Left renal cortex interstitium (tissue), 4 donors: ENCODE results near the gene CLIC4. TPM values are rescaled to one million over a fixed set of nuclear protein-coding genes. Genes with fewer than 3 reads are reported as not detected.
"Not testable (repeated sequence)": the region's sequence is repeated elsewhere in the genome, so short reads cannot be mapped to it uniquely, and the experiment has no call there.

Experiments used
- DNase-seq, 4 donors: peaks; one replicate each; pipeline ENCODE4 v3.0.0-alpha.2; 2013; ENCODE audit warnings: low read depth in 4 of 4, low spot score in 2 of 4, missing footprints in 1 of 4
- polyA plus RNA-seq, 4 donors: library from polyadenylated mRNA; unstranded; fragments of 120-200 nt; gene quantifications; one replicate each; pipeline ENCODE4 v1.2.1, GENCODE V29; 2013; ENCODE audit not compliant: insufficient read length in 4 of 4

The CLIC4 gene
- polyA plus RNA-seq, 4 donors, result 156 to 191 (median 179) TPM

DNA sequence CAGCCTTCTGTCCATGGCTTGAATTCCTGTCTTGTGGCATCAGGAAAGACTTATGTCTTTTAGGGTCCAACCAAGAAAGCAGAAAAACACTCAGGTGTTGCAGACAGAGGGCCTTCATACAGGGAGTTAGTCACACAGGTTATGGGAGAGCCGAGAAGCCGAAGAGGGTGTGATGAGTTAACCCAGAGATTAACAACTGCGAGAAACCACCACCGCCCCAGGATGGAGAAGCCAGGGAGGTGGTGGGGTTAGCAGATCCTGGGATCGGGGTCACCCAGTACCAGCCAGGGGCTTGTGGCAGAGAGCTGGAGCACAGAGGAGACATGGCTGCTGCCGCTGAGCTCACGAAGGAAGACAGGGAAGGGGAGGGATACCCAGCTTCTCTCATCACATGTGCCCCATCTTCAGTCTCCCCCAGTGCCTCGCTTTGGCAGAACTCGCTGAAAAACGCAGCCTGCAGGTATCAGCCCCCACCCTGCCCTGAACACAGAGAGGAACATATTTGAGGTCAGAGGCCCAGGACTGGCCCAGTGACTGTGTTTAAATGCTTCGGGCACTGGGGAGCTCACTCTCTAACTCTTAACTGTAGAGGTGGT, 126.2 kb downstream of the CLIC4 start:
- DNase-seq, result no peak

DNA sequence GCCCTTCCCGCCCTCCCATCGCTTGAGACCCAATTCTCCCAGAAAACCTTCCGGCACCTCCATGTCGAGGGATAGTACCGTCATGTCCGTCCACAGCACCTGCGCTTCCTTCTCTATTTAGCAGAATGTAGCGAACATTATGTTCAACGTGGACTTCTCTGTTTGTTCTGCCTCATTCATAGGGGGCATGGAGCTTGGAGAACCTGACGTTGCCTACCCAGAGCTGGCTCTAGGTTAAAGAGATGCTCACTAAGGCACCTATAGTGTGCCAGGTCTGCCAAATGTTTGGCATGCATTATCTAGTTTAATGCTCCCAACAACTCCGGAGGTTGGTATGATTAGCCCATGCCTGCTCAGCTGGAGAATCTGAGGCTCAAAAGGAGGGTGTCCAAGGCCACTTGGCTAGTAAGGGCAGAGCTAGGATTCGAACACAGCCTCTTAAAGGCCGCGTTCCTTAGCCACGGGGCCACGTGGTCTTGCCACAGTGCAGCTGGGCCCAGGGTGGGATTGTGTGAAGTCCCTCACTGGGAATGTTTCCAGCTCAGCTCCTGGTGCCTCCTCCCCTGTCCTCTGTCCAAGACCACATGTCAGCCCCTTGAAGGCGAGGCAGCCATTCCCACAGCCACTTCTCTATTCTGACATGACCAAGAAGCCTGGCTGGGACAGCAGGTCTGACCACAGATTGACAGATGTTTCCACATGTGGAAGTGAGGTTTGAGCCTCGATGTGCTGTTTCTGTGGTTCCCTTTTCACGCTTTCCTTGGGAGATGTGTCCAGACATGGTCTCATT, 127.0 kb downstream of the CLIC4 start:
- DNase-seq, result no peak

DNA sequence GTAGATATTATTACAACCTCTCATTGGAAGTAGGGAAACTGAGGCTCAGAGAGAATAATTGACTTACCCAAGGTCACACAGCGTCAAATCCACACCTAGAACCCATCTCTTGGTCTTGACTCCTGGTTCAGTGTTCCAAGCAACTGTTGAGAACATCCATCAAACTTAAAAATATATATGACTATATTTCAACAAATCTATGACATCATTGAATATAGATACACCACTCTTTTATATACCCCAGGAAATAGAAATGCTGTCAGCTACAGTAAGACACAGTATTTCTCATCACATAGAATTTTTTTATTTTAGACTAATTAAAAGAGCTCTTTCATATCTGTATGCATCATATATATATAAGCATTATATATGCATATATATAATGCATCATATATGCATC, 127.9 kb downstream of the CLIC4 start:
- no peak for DNase-seq

DNA sequence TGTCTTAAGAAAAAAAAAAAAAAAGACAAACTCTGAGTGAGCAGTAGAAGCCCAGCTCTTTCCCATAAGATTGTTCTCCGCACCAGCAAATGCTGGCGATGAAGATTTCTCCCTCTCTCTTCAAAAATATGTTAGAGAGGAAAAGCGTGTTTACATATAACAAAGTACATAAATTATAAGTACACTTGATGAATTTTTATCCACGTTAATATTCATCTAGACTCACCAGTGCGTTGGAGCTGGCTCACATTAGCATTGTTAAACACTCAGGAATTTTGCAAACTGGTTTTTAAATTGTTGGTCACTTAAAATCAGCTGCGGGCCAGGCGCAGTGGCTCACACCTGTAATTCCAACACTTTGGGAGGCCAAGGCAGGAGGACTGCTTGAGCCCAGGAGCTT, 128.8 kb downstream of the CLIC4 start:
- DNase-seq, result no peak

DNA sequence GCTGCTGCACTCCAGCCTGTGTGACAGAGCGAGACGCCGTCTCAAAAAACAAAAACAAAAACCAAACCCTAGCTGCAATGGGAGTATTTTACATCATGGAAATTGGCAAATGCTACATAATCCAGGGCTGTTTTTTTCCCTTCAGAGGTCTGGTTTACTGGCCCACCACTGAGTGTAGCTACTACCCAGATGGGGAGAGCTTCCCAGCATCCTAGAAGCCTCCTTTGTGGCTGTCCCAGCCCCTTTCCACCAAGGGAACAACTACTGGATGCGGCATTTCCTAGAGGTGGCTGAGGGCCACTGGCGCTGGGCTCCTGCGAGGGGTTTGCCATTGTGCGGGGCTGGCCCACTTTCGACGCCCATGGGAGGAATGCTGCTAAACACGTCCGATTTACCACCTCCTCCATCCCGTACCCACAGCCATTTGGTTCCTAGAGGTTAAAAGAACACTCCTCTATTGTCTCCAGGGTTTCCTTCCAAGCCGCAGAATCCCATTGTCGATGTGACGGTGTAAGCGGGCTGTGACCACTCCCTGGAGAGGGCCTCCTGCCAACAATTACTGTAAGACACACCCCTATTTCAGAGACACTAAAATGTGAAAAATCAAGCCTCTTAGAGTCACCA, 129.5 kb downstream of the CLIC4 start:
- DNase-seq, result no peak

DNA sequence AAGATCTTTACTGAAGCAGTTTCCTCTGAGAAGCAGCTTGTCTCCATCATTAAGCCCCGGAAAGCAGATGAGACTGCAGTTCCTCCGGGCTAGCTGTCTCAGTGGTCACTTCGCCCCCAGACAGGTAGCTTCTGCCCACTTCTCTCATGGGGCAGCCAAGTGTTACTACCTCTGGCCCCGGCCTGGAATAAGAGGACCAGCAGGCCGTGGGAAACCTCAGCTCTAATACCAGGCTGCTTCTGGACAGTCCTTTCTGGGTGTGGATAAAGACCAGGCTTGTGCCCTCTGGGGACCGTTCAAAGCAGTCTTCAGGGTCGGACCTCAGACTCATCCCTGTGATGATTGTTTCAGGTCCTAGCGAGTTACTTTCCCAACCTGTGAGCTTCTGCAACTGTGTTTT, 130.0 kb downstream of the CLIC4 start:
- no peak for DNase-seq

DNA sequence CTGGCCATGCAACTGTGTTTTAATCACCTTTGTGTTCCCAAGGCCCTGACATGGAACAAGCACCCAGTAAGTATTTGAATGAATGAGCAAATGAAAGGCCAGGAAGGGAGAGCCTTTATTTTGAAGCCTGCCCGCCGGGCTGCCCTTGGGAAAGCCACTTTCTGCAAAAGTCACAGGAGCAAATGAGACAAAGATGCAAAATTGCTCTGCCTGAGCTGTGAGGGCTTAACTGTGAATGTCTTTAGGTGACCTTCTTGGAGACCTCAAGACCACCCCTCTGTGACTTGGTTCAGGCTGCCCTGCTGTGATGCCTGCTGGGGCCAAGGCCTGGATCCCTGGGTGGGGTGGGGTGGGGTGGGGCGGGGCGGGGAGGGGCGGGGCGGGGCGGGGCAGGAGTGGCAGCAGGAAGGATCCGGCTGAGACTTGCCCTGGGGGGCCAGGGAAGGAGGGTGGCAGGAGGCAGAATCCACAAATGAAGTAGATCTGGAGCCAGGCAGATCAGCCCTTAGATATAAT, 130.8 kb downstream of the CLIC4 start:
- DNase-seq, result no peak

DNA sequence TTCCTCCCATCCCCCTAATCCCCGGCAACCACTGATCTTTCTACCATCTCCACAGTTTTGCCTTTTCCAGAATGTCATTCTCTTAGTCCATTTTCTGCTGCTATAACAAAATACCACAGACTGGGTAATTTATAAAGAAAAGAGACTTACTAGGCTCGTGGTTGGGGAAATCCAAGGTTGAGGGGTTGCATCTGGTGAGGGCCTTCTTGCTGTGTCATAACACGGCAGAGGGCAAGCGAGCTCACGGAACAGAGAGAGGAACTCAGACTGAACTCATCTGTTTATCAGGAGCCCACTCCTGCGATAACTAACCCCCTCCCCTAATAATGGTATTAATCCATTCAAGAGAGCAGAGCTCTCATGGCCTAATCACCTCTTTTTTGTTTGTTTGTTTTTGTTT, 132.8 kb downstream of the CLIC4 start:
- no peak for DNase-seq

DNA sequence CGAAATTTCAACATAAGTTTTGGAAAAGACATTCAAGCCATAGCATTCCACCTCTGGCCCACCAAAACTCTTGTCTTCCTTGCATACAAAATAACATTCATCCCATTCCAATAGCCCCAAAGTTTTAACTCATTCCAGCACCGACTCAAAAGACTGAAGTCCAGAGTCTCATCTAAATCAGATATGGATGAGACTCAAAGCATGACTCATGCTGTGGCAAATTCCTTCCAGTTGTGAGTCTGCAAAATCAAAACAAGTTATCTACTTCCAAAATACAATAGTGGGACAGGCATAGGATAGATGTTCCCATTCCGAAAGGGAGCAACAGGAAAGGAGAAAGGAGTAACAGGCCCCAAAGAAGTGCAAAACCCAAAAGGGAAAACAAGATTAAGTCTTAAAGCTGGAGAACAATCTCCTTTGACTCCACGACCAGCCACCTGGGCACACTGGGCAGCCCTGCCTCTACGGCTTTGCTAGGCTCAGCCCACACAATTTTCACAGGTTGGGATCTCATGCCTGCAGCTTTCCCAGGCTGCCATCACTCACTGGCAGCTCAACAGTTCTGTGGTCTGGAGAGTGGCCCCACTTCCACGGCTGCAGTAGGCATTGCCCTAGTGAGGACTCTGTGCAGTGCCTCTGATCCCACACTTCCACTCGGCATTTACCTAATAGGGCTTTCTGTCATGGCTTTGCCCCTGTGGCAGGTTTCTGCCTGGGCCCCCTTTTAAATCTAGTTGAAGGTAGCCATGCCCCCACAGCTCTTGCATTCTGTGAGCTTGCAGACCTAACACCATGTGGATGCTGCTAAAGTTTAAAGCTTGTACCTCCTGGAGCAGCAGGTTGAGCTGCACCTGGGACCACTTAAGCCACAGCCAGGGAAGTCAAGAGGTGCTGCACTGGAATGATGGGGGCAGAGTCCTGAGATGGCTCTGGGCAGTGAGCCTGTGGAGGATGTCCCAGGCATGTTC, 133.8 kb downstream of the CLIC4 start:
- no peak for DNase-seq

DNA sequence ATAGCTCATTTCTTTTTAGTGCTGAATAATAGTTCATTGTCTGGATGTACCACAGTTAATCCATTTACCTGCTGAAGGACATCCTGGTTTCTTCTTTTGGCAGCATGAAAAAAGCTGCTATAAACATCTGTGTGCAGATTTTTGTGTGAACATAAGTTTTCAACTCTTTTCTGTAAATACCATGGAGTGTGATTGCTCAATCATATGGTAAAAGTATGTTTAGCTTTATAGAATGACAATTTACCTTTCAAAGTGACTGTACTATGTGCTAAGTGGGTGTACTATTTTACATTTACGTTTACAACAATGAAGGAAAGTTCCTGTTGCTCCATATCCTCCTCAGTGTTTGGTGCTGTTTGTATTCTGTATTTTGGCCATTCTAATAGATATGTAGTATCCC, 135.8 kb downstream of the CLIC4 start:
- no peak for DNase-seq

DNA sequence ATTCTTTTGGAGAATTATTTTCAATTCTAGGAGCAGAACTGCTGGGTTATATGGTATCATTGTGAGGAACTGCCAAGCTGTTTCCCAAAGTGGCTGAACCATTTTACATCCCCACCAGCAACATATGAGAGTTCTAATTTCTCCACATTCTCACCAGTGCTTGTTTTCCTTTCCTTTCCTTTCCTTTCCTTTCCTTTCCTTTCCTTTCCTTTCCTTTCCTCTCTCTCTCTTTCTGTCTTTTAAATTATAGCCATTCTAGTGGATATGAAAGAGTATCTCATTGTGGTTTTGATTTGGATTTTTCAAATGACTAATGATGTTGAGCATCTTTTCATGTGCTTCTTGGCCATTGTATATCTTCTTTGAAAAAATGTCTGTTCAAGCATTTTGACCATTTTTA, 139.5 kb downstream of the CLIC4 start:
- DNase-seq, result no peak

DNA sequence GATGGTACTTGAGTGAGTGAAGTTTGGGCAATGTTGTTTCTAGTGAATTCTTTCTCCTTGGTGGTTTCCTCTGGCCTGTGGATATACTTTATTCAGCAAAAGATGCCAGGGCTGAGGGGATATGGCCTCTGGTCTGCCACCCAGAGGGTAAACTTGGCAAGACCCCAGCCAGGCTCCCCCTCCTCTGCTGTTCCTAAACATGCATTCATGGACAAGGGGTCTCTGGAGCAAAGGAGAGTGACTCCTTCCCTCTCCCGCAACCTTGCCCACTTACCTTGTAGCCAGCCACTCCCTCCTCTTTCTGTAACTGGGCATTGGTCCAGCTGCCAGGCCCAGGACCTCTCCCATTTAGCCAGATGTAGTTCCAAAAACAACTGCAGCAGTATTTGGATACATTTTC, 141.0 kb downstream of the CLIC4 start:
- DNase-seq, result no peak

DNA sequence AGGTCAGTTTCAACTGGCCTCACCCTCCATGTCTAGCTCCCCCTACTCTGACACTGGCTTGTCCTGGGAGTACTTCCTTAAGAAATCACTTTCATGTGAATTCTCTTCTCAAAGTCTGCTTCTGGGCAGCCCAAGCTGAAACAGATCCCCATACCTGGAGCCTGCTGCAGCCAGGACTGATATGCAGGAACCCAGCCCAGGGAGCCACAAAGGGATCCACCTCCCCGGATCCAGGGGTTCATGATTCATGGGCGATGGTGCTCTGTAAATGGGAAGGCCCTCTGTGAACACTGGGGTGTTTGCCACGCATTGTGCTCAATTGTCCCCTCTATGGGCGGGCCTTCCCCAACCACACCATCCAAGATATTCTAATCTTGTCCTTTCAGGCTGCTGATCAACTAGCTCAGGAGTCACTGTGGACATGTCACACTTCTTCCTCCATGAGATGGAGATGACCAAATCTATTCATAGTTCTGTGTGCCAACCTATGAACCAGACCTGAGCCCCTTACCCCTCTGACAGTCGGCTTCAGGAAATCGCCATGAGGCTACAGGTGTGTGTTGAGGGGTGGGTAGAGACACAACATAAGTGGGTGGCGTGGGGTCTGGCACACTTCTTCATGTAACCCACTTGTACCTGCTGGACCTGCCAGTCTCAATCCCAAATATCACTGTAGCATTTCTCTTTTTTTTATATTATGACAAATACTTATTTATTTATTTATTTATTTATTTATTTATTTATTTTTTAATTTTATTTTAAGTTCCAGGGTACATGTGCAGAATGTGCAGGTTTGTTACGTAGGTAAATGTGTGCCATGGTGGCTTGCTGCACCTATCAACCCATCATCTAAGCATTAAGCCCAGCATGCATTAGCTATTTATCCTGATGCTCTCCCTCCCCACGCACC, 143.1 kb downstream of the CLIC4 start:
- DNase-seq, result no peak

DNA sequence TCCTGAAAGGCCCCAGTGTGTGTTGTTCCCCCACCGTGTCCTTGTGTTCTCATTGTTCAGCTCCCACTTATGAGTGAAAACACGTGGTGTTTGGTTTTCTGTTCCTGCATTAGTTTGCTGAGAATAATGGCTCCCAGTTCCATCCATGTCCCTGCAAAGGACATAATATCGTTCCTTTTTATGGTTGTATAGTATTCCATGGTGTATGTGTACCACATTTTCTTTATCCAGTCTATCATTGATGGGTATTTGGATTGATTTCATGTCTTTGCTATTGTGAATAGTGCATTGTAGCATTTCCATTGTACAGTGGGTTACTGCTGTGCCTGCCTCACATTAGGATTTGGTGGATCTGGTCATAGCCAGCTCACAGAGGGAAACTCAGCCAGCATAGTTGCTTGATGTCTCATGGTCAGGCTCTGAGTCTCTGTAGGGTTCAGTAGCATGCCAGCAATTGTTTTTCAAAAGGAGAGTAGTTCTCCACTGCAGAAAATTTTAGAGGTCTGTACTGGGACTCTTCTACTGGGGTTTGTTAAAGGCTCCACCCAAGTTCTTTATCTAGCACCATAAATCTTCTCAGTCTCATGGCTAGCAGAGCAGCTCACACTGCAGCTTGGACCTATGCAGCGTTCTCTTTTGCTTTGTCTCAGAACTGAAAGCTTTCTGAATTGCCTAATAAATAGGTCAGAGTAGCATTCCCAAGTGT, 143.9 kb downstream of the CLIC4 start:
- DNase-seq, result no peak

DNA sequence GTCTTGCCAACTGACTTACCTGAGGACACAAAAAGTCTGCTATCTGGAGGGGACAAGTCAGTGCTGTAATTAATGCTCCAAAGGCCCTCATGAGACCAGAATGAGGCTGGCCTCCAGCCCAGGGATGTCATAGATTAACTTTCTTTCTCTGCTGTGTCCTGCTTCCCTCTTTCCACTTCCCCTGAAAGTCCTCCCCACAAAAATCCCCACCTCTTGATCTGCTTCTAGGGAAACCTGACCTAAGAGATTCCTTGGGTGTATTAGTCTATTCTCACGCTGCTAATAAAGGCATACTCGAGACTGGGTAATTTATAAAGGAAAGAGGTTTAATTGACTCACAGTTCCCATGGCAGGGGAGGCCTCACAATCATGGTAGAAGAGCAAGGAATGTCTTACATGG, 145.6 kb downstream of the CLIC4 start:
- no peak for DNase-seq

DNA sequence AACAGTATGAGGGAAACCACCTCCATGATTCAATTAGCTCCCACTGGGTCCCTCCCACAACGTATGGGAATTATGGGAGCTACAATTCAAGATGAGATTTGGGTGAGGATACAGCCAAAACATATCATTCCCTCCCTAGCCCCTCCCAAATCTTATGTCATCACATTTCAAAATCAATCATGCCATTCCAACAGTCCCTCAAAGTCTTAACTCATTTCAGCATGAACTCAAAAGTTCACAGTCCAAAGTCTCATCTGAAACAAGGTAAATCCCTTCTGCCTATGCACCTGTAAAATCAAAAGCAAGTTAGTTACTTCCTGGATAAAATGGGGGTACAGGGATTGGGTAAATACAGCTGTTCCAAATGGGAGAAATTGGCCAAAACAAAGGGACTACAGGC, 146.1 kb downstream of the CLIC4 start:
- not testable (repeated sequence) for DNase-seq

DNA sequence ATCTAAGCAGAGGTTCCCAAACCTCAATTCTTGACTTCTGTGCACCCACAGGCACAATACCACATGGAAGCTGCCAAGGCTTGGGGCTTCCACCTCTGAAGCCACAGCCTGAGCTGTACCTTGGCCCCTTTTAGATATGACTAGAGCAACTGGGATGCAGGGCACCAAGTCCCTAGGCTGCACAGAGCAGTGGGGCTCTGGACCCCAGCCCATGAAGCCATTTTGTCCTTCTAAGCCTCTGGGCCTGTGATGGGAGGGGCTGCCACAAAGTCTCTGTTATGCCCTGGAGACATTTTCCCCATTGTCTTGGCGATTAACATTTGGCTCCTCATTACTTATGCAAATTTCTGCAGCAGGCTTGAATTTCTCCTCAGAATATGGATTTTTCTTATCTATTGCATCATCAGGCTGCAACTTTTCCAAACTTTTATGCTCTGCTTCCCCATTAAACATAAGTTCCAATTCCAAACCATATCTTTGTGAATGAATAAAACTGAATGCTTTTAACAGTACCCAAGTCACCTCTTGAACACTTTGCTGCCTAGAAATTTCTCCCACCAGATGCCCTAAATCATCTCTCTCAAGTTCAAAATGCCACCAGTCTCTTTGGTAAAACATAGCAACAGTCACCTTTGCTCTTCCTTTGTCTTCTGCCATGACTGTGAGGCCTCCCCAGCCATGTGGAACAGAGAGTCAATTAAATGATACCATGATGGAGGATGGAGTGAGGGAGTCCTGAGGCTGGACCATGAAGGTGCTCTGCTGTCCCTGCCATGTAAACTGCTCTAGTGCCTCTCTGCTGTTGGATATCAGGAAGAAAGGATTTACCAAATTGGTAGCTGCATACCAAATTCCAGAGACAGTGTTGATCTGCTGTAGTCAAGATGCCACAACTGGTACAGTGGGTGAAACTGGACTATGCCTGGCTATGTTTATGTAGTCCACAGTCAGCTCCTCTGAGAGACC, 147.2 kb downstream of the CLIC4 start:
- DNase-seq, result no peak

DNA sequence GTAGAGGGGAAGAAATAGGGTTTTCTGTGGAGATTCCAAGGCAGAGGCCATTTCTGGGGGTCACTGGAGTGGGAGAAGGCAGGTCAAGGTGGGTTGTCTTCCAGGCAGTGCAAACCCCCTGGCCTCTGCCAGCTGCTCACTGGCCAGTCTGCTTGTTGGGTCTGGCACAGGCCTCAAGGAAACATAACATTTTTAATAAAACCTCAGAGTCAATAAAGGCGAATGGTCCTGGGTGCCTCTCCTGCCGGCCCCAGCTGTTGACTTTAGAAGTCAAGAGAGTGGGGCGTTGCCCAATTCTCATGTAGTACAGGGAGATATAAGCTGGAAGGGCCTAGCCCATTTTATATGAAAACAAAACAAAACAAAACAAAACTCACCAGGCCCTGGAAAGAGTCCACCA, 148.2 kb downstream of the CLIC4 start:
- no peak for DNase-seq
